Type B pancreatic cell (in vitro differentiated cells): ENCODE data around the gene ABCB8. TPM values are rescaled to one million over a fixed set of nuclear protein-coding genes. Genes with fewer than 3 reads are reported as not detected.
A peak's percentile ranks its signal among the peaks of the same experiment; 100 is the strongest.
"Not testable (repeated sequence)": the region's sequence is repeated elsewhere in the genome, so short reads cannot be mapped to it uniquely, and the experiment has no call there.

Experiments
- DNase-seq: peaks from one replicate; pipeline ENCODE4 v3.0.0; 2021; ENCODE audit warnings: mixed read lengths; ENCODE audit not compliant: unreplicated experiment; ENCODE audit errors: extremely low spot score
- H3K27ac Mint-ChIP-seq: 2 replicates; pipeline ENCODE4 v1.8.0; 2021; ENCODE audit warnings: mild to moderate bottlenecking, mixed read lengths
- H3K27me3 Mint-ChIP-seq: 2 replicates; pipeline ENCODE4 v1.8.0; 2021; ENCODE audit warnings: mixed read lengths
- H3K36me3 Mint-ChIP-seq: 2 replicates; pipeline ENCODE4 v1.8.0; 2021; ENCODE audit warnings: mixed read lengths
- H3K4me1 Mint-ChIP-seq: one replicate; pipeline ENCODE4 v1.8.0; 2021; ENCODE audit warnings: mixed read lengths; ENCODE audit not compliant: unreplicated experiment
- H3K4me3 Mint-ChIP-seq: 2 replicates; pipeline ENCODE4 v1.8.0; 2021; ENCODE audit warnings: mild to moderate bottlenecking, mixed read lengths
- H3K9me3 Mint-ChIP-seq: 2 replicates; pipeline ENCODE4 v1.8.0; 2021; ENCODE audit warnings: mixed read lengths
- CTCF ChIP-seq: fragments of 200-600 bp; sonication (generic); conservative IDR thresholded peaks from 2 replicates; pipeline ENCODE4 v1.5.0; 2021; ENCODE audit warnings: antibody characterized with exemption, mild to moderate bottlenecking
- total RNA-seq: library from RNA; stranded (reverse); gene quantifications from 2 replicates; pipeline ENCODE4 v1.2.1, GENCODE V29; 2021; ENCODE audit warnings: low replicate concordance

ABCB8 gene
- total RNA-seq, 1 donor from 2014 or later, result 45.5 TPM

GRCh38 chr7:151035026-151035717, 6.9 kb downstream of the ABCB8 start:
- DNase-seq, result no peak
- Mint-ChIP-seq H3K9me3 (no peaks in the 10 kb centered on the region), H3K27ac (no peak overlapping the region), H3K4me1 (peaks cover 15% of the 10 kb centered on the region), H3K4me3 (no peak overlapping the region), H3K36me3 (no peaks in the 10 kb centered on the region), H3K27me3 (no peaks in the 10 kb centered on the region)
- no peak for TF ChIP-seq CTCF

GRCh38 chr7:151035902-151036301, 7.7 kb downstream of the ABCB8 start:
- H3K9me3 Mint-ChIP-seq, result no peaks in the 10 kb centered on the region
- H3K4me1 Mint-ChIP-seq, result peaks cover 15% of the 10 kb centered on the region
- no peaks in the 10 kb centered on the region for H3K27me3 Mint-ChIP-seq
- no peak overlapping the region for H3K4me3 Mint-ChIP-seq
- no peak for TF ChIP-seq CTCF
- DNase-seq, result no peak
- no peaks in the 10 kb centered on the region for H3K36me3 Mint-ChIP-seq
- no peak overlapping the region for H3K27ac Mint-ChIP-seq

- H3K4me3 Mint-ChIP-seq, result no peak overlapping the region
- H3K27ac Mint-ChIP-seq, result peak overlapping the region; percentile 36
- TF ChIP-seq CTCF, result no peak
- peaks cover 15% of the 10 kb centered on the region for H3K4me1 Mint-ChIP-seq
- no peaks in the 10 kb centered on the region for H3K9me3 Mint-ChIP-seq
- DNase-seq, result no peak
- no peaks in the 10 kb centered on the region for H3K27me3 Mint-ChIP-seq
- H3K36me3 Mint-ChIP-seq, result no peaks in the 10 kb centered on the region
Observed at GRCh38 chr7:151038951-151039849, 10.9 kb downstream of the ABCB8 start.

- Mint-ChIP-seq H3K4me3 (no peak overlapping the region), H3K27ac (no peak overlapping the region), H3K27me3 (no peaks in the 10 kb centered on the region), H3K4me1 (peaks cover 15% of the 10 kb centered on the region), H3K9me3 (no peaks in the 10 kb centered on the region), H3K36me3 (no peaks in the 10 kb centered on the region)
- no peak for DNase-seq
- no peak for TF ChIP-seq CTCF
Observed at GRCh38 chr7:151039850-151040548, 11.7 kb downstream of the ABCB8 start.

- no peaks in the 10 kb centered on the region for H3K9me3 Mint-ChIP-seq
- no peak overlapping the region for H3K4me3 Mint-ChIP-seq
- H3K36me3 Mint-ChIP-seq, result no peaks in the 10 kb centered on the region
- no peak for TF ChIP-seq CTCF
- no peaks in the 10 kb centered on the region for H3K27me3 Mint-ChIP-seq
- no peak overlapping the region for H3K27ac Mint-ChIP-seq
- no peak for DNase-seq
- H3K4me1 Mint-ChIP-seq, result peaks cover 15% of the 10 kb centered on the region
Observed at GRCh38 chr7:151040616-151041375, 12.5 kb downstream of the ABCB8 start.

- not testable (repeated sequence) for H3K27ac Mint-ChIP-seq, H3K9me3 Mint-ChIP-seq, H3K36me3 Mint-ChIP-seq, H3K27me3 Mint-ChIP-seq, DNase-seq, H3K4me3 Mint-ChIP-seq
- peaks cover 20% of the 10 kb centered on the region for H3K4me1 Mint-ChIP-seq
Observed at GRCh38 chr7:151043449-151043848, 15.2 kb downstream of the ABCB8 start.
